ENCODE measurements around the gene B3GAT3.
"Not testable (repeated sequence)": the region's sequence is repeated elsewhere in the genome, so short reads cannot be mapped to it uniquely, and the experiment has no call there.

Gene B3GAT3

GRCh38 chr11:62602141-62603071 is 19.4 kb downstream of the B3GAT3 start:
- DNase-seq, result peak; percentile 60

- DNase-seq, result peak; percentile 97
Observed at GRCh38 chr11:62601372-62602140, 20.2 kb downstream of the B3GAT3 start, which contains the start of gene MTA2. Gene MTA2 (minus strand): TSS chr11:62601865. CDS start chr11:62601450, 415 bp downstream.

DNA sequence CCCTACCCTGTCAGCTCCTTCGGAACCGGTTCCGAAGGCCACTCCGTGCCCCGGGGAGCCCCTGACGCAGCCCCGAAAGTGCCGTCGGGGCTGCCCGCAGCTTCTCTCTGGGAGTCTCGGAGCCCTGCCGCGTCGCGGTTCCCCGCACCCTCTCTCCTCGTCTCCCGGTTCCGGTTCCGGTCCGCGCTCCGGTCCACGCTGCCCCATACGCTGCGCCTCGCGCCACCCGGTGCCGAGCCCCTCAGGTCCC is 20.7 kb downstream of the B3GAT3 start:
- no peak for DNase-seq

DNA sequence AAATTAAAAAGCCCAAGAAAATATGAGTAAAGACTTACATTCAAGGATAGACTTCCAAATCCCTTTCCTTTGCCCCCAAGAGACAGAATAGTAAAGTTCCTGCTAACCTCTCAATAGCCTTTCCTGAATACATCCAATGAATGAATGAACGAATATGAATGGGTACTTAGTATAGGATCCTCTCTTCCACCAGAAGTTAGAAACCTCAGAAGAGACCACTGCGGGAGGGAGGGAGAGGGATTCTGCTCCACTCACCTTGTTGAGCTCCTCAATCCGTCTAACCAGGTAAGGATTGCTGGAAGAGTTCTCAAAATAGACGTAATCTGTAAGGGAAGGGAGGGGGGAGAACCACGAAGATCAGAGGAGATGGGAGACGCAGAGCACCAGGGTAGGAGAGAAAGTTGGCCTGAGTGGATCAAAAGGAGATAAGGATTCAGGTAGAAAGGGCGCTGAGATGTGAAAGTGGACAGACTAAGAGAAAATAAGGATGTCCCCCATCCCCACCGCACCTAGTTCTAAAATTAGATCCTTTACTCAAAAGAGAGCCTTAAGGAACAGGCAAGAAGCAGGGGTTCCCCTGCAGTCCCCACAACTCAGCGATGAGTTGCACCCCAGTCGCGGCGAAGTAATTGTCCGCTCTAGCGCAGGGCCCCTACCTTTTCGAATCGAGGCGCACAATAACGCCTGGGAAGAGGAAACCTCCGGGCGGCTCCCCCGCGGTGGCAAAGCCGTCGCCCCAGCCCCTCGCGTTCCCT is 21.2 kb downstream of the B3GAT3 start:
- DNase-seq, result no peak

- no peak for DNase-seq
Observed at GRCh38 chr11:62599901-62600300, 21.9 kb downstream of the B3GAT3 start.

DNA sequence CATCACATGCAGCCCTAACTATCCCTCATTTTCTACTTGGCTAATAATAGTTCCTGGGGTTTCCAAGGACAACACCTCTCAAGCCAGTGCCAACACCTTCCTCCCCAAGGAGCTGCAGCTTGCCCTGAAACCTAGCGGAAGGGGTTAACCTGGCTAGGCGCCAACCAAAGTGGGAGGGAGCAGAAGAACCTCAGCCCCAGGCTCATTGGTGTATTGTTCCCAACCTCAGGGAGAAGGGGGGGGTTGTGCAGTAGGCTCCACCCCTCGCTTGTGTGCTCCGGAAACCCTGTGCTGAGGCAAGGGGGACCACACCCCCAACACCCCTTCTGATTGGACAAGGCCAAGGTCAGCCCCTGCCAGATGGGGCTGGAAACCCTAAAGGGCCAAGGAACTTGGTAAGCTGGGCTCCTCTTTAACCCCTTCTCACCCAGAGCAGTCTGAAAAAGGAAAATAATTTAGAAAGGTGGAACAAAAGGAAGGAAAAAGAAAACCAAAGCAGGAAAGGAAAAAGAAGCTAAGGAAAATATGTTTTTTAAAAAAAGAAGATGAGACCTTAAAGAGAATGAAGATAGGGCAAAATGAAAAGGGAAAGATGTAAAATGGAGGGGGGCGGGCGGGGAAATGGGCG is 22.6 kb downstream of the B3GAT3 start:
- peak; percentile 93 for DNase-seq

- DNase-seq, result no peak
Observed at GRCh38 chr11:62595124-62595523, 26.7 kb downstream of the B3GAT3 start.

- peak; percentile 39 for DNase-seq
Observed at GRCh38 chr11:62593434-62594044, 28.2 kb downstream of the B3GAT3 start.

DNA sequence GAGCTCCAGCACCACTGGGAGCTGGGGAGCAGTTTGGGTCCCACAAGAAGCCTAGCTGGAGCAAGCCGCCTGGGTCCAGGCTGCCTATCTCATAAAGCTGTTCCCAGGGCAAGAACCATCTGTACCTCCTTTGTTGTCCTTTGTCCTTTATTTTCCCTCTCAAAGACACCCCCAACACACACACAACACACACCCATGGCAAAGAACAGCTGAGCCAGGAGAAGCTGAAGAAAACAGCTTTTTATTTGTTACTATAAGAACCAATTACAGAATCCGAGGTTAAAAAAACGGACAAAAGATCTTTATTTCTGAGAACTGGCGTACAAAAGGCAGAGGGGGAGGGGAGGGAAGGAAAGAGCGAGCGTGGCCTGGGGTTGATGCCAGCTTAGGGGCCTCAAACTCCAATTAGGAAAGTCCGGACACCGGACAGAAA is 28.8 kb downstream of the B3GAT3 start:
- DNase-seq, result no peak

- DNase-seq, result no peak
Observed at GRCh38 chr11:62592146-62592815, 29.5 kb downstream of the B3GAT3 start.

DNA sequence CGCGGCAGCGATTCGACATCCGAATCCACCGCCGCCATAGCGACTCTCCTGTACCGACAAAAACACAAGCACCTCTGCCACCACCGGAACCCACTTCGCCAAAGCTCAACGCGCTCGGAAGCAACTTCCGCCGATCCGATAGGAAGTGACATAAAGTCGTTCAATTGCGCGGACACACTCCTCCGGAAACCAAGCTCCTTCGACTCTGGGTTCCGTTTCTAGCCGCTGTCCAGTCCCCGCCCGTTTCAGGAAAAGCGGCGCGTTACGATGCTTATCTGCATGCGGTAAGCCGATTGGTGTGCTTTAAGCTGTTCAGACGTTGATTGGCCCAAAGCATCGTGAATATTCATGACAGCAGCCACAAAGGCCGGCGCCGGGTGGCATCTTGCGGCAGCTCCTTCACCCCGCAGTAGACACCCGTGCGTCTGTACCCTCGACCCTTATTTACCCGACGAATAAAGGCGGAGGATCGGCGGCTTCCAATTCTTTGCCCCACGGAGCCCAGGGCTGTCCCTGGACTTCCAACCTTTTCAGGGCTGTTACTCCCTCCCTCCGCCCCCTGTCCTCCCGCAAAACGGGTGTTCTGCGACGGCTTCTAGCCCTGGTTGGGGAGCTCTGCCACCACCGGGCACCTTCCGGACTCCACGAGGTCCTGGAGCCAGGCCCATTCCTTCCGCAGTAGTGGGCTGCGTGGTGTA is 30.2 kb downstream of the B3GAT3 start, which contains the start of gene TUT1:
TUT1 (minus strand) TSS at position 76 of the 698 bp plus-strand sequence; CDS start at position 38, 38 bp downstream.
- DNase-seq, result peak; percentile 98

GRCh38 chr11:62588966-62589637 is 32.7 kb downstream of the B3GAT3 start:
- no peak for DNase-seq

DNA sequence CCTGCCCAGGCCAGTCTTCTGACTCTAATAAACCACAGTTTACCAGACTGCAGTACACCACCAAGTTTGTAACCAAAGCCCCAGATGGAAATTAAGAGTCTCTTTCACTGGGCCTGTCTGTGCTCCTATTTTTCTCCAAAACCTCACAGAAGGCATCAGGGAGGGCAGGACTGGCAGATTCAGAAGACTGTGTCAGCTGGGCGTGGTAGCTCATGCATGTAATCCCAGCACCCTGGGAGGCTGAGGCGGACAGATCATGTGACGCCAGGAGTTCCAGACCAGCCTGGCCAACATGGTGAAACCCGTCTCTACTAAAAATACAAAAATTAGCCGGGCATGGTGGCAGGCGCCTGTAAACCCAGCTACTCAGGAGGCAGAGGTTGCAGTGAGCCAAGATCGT is 36.4 kb downstream of the B3GAT3 start:
- DNase-seq, result not testable (repeated sequence)

DNA sequence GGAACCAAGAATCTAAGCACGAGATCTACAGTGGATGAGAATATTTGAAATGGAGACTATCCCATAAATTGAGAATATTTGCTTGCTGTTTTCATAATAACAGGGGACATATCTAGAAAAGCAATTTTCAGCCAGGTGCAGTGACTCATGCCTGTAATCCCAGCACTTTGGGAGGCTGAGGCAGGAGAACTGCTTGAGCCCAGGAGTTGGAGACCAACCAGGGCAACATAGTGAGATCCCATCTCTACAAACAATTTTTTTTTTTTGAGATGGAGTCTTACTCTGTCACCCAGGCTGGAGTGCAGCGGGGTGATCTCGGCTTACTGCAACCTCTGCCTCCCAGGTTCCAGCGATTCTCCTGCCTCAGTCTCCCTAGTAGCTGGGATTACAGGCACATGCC is 40.1 kb downstream of the B3GAT3 start:
- DNase-seq, result not testable (repeated sequence)

- no peak for DNase-seq
Observed at GRCh38 chr11:62580959-62581715, 40.6 kb downstream of the B3GAT3 start.

GRCh38 chr11:62579252-62579651 is 42.5 kb downstream of the B3GAT3 start:
- no peak for DNase-seq

DNA sequence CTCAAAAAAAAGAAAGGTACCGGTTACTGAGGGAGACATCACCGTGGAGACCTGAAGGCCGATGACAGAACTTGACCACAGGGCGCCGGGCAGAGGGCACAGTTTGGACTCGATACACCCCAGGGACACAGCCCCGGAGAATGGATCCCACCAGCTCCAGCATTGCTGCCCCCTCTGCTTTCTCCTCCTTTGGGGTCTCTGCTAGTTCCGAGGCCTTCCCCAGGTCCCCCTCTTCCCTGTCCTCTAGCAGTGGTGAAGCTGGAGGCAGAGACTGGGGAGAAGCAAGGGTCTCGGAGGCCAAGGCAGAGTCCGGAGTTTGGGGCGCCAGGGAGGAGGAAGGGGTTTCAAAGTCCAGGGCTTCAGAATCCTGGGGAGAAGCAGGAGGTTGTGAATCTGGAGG is 43.2 kb downstream of the B3GAT3 start:
- no peak for DNase-seq

DNA sequence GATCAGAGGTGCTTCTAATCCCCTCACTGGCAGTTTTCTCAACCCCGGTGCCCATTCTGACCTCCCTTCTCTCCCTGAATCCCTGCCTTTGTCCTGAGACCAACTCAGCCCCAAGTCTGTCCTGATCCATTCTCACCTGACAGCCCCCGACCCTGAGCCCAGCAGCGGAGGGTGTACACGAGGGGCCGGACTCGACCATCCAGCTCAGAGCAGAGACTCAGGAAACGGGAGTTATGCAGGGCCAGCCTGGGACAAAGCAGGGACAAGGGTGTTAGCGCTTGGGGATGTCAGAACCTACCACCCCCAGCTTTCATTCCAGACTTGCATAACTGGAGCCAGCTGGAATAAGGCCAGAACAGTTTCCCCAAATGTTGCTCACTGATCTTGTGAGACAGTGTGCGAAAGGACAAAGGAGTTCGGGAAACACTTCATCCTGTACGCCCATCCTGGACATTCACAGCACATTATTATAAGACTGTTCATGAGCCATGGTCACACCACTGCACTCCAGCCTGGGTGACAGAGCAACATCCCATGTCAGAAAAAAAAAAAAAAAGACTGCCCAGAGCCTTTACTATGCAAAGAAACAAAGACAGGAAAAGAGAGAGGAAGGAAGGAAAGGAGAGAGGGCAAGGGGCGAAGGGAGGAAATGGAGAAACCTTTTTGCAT is 44.6 kb downstream of the B3GAT3 start:
- no peak for DNase-seq

DNA sequence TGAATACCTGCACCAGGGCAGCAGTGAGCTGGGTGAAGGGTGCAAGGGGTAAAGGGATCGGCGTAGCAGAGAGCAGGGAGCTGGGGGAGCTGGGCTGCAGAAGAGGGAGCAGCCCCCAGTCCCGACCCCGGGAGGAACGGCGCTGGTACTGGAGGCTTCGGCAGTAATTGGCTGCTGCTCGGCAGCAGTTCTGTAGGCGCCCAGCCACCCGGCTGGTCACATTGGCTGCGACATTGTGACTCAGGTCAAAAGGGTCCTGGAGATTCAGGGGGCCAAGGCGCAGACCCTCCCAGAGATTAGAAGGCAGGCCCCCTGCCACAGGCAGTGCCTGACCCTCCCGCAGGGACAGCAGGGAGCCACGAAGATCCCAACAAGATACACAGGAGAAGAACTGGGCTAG is 45.9 kb downstream of the B3GAT3 start:
- DNase-seq, result no peak
